ENCODE data around the gene C9orf153. TPM values are rescaled to one million over a fixed set of nuclear protein-coding genes. Genes with fewer than 3 reads are reported as not detected.
"Not testable (repeated sequence)": the region's sequence is repeated elsewhere in the genome, so short reads cannot be mapped to it uniquely, and the experiment has no call there.

C9orf153 gene
- total RNA-seq, 1 experiment from 2014 or later: 1.9 TPM

DNA sequence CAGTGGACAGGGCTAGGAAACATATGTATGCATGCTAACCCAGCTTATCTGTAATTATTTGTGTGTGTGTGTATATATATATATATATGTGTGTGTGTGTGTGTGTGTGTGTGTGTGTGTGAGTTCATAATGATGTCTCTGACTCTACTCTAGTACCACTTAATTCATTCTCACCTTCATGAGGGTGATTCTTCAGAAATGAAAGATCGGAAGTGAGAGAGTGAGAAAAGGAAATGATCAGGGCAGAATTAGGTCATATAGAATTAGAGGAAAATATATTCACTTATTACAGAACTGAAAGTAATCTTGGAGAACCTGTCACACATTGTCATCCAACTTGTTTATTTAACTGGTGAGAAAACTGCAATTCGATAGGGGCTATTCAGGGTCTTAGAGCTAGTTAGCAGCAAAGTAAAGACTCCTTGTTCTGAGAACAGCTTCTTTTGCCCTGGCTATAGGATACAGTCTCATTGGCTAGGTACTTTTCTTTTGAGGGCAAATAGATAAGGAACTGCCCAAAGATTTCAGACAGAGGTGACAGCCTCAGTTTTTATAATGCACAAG lies 58.8 kb downstream of the C9orf153 start:
- Histone ChIP-seq H4K20me1 (ENCODE audit: low read length) (no peaks in the 10 kb centered on the region), H3K9me2 (replicated peaks; ENCODE audit: low read length) (no peaks in the 10 kb centered on the region), H2AFZ (ENCODE audit: low read length) (no peak overlapping the region), H3K27me3 (ENCODE audit: low read length) (no peaks in the 10 kb centered on the region), H3K79me2 (ENCODE audit: low read length) (no peaks in the 10 kb centered on the region), H3K36me3 (ENCODE audit: low read depth, low read length) (no peaks in the 10 kb centered on the region), H3K4me1 (ENCODE audit: insufficient read depth, low read length) (no peaks in the 10 kb centered on the region), H3K4me3 (ENCODE audit: low read length) (no peak overlapping the region), H3K9me3 (ENCODE audit: low read length) (no peaks in the 10 kb centered on the region), H3K27ac (ENCODE audit: low read length) (no peak overlapping the region), H3F3A (ENCODE audit: low read length, unreplicated experiment) (no peaks in the 10 kb centered on the region), H3K4me2 (ENCODE audit: low read length) (no peak overlapping the region), H3K9ac (ENCODE audit: low read length) (no peak overlapping the region)
- DNase-seq: no peak
- CTCF ChIA-PET: interaction anchor here (0.6 kb wide), 1 partner anchor 13 kb away, joined by 3 read pairs; no protein-coding TSS in a partner anchor
- no TSS peak for BruUV-seq (replicated peaks)
- POLR2A ChIA-PET (ENCODE audit: unreplicated experiment): no interaction called here
- intact Hi-C loops (cut with micrococcal nuclease): loop anchor here (10.0 kb wide), 1 partner anchor 154 kb away; the partner anchor contains the start of gene TUT7
- no peak for ATAC-seq
- TF ChIP-seq EZH2phosphoT487 (IDR thresholded peaks at IDR 0.05; ENCODE audit: borderline replicate concordance, low read length): no peak

- Histone ChIP-seq H4K20me1 (ENCODE audit: low read length) (no peaks in the 10 kb centered on the region), H3K9me3 (ENCODE audit: low read length) (0 out of 2 replicates have a peak, but pooled peaks cover 3% of the 10 kb centered on the region), H3K4me1 (ENCODE audit: insufficient read depth, low read length) (no peaks in the 10 kb centered on the region), H3K79me2 (ENCODE audit: low read length) (no peaks in the 10 kb centered on the region), H3K27ac (ENCODE audit: low read length) (no peak overlapping the region), H3K9me2 (replicated peaks; ENCODE audit: low read length) (no peaks in the 10 kb centered on the region), H3F3A (ENCODE audit: low read length, unreplicated experiment) (no peaks in the 10 kb centered on the region), H3K4me3 (ENCODE audit: low read length) (no peak overlapping the region), H3K4me2 (ENCODE audit: low read length) (no peak overlapping the region), H2AFZ (ENCODE audit: low read length) (no peak overlapping the region), H3K27me3 (ENCODE audit: low read length) (no peaks in the 10 kb centered on the region), H3K9ac (ENCODE audit: low read length) (no peak overlapping the region), H3K36me3 (ENCODE audit: low read depth, low read length) (no peaks in the 10 kb centered on the region)
- no peak for ATAC-seq
- POLR2A ChIA-PET (ENCODE audit: unreplicated experiment): no interaction called here
- no TSS peak for BruUV-seq (replicated peaks)
- CTCF ChIA-PET: no interaction called here
- intact Hi-C loops (cut with micrococcal nuclease): no loop called here
- DNase-seq: no peak
- TF ChIP-seq EZH2 (IDR thresholded peaks at IDR 0.05; ENCODE audit: low read length, unreplicated experiment) (no peak), EZH2phosphoT487 (IDR thresholded peaks at IDR 0.05; ENCODE audit: borderline replicate concordance, low read length) (no peak), CTCF (conservative IDR thresholded peaks at IDR 0.05; ENCODE audit: low read depth, low read length) (no peak)
Measured at GRCh38 chr9:86193088-86193487, 66.4 kb downstream of the C9orf153 start.

DNA sequence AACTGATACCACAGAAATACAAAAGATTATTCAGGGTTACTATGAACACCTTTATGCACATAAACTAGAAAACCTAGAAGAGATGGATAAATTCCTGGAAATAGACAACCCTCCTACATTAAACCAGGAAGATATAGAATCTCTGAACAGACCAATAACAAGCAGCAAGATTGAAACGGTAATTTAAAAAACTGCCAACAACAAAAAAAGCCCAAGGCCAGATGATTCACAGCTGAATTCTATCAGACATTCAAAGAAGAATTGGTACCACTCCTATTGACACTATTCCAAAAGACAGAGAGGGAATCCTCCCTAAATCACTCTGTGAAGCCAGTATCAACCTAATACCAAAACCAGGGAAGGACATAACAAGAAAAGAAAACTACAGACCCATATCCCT lies 68.8 kb downstream of the C9orf153 start:
- ATAC-seq; H3K4me3 ChIP-seq (ENCODE audit: low read length); H4K20me1 ChIP-seq (ENCODE audit: low read length); H3K27me3 ChIP-seq (ENCODE audit: low read length); intact Hi-C loops (cut with micrococcal nuclease); BruUV-seq (replicated peaks); DNase-seq; POLR2A ChIA-PET (ENCODE audit: unreplicated experiment); H2AFZ ChIP-seq (ENCODE audit: low read length); H3K36me3 ChIP-seq (ENCODE audit: low read depth, low read length); H3K9me3 ChIP-seq (ENCODE audit: low read length); H3K4me2 ChIP-seq (ENCODE audit: low read length); H3K4me1 ChIP-seq (ENCODE audit: insufficient read depth, low read length); H3K9ac ChIP-seq (ENCODE audit: low read length); H3K9me2 ChIP-seq (replicated peaks; ENCODE audit: low read length); H3K27ac ChIP-seq (ENCODE audit: low read length); CTCF ChIA-PET; H3F3A ChIP-seq (ENCODE audit: low read length, unreplicated experiment); H3K79me2 ChIP-seq (ENCODE audit: low read length): not testable (repeated sequence)

GRCh38 chr9:86187121-86187520 lies 72.3 kb downstream of the C9orf153 start:
- Histone ChIP-seq H3K4me2 (ENCODE audit: low read length) (no peak overlapping the region), H3K9me3 (ENCODE audit: low read length) (no peaks in the 10 kb centered on the region), H3K4me1 (ENCODE audit: insufficient read depth, low read length) (no peaks in the 10 kb centered on the region), H3K79me2 (ENCODE audit: low read length) (no peaks in the 10 kb centered on the region), H3K9me2 (replicated peaks; ENCODE audit: low read length) (no peaks in the 10 kb centered on the region), H4K20me1 (ENCODE audit: low read length) (no peaks in the 10 kb centered on the region), H3K4me3 (ENCODE audit: low read length) (no peak overlapping the region), H2AFZ (ENCODE audit: low read length) (no peak overlapping the region), H3K27ac (ENCODE audit: low read length) (no peak overlapping the region), H3K36me3 (ENCODE audit: low read depth, low read length) (no peaks in the 10 kb centered on the region), H3K9ac (ENCODE audit: low read length) (no peak overlapping the region), H3F3A (ENCODE audit: low read length, unreplicated experiment) (no peaks in the 10 kb centered on the region), H3K27me3 (ENCODE audit: low read length) (no peaks in the 10 kb centered on the region)
- intact Hi-C loops (cut with micrococcal nuclease): no loop called here
- ChIA-PET CTCF (no interaction called here), POLR2A (ENCODE audit: unreplicated experiment) (interaction anchor here (0.6 kb wide), 1 partner anchor 65 kb away, joined by 5 read pairs; no protein-coding TSS in a partner anchor)
- no TSS peak for BruUV-seq (replicated peaks)
- TF ChIP-seq CTCF (conservative IDR thresholded peaks at IDR 0.05; ENCODE audit: low read depth, low read length): no peak
- no peak for TF ChIP-seq EZH2 (IDR thresholded peaks at IDR 0.05; ENCODE audit: low read length, unreplicated experiment)
- no peak for TF ChIP-seq EZH2phosphoT487 (IDR thresholded peaks at IDR 0.05; ENCODE audit: borderline replicate concordance, low read length)
- no peak for ATAC-seq
- DNase-seq: no peak

Measured in PC-3 (cell line).